ENCODE results near the gene IL17RA. TPM values are rescaled to one million over a fixed set of nuclear protein-coding genes. Genes with fewer than 3 reads are reported as not detected.

Gene IL17RA
- total and polyA plus RNA-seq, 2 of the 4 experiments (the other 2 are of a cell fraction), result 5.2 to 15.3 TPM

DNA sequence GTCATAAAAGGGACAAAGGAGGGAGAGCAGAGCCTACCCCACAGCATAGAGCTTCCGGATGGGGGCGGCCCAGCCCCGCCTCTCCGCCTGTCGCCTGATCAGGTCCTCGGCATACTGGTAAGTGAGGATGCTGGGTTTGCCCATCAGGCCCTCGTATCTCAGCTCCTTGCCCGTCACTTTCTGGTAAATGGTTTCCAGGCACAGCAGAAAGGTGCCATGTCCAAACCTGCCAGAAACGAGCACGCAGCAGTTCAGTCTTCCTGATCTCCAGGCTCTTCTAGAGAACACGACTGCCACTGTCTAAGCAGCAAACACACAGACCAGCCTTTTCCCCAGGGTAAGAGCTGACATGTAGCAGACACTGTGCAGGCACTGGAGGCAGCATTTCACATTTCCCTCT lies 53.7 kb downstream of the IL17RA start:
- no peak overlapping the region for H3K23ac ChIP-seq (ENCODE audit: low read depth, low read length)
- H3K79me1 ChIP-seq (ENCODE audit: low read depth in 1 of 2, low read length in 2 of 2), result no peaks in the 10 kb centered on the region
- no peaks in the 10 kb centered on the region for H3K9me1 ChIP-seq (ENCODE audit: insufficient read depth, low read length)
- H3K27ac ChIP-seq (ENCODE audit: insufficient read depth, low read length), result no peak overlapping the region
- CTCF ChIA-PET, result no interaction called here
- H3K56ac ChIP-seq (ENCODE audit: extremely low read depth, insufficient read depth, low read length), result no peak overlapping the region
- H2AK5ac ChIP-seq (ENCODE audit: low read depth, low read length), result no peak overlapping the region
- no peak overlapping the region for H3K14ac ChIP-seq (replicated peaks; ENCODE audit: low read depth, low read length)
- no peaks in the 10 kb centered on the region for H3K4me1 ChIP-seq (ENCODE audit: control insufficient read depth, insufficient read depth, low read length)
- no peak overlapping the region for H3K4me2 ChIP-seq (ENCODE audit: low read depth, low read length)
- no peak overlapping the region for H4K91ac ChIP-seq (ENCODE audit: insufficient read depth, low read depth, low read length)
- BruUV-seq (replicated peaks), result no TSS peak
- H2AK9ac ChIP-seq (replicated peaks; ENCODE audit: low read depth, low read length, poor library complexity), result no peak overlapping the region
- no peaks in the 10 kb centered on the region for H3K27me3 ChIP-seq (ENCODE audit: control insufficient read depth, insufficient read depth, low read length)
- H3K4ac ChIP-seq (ENCODE audit: low read depth, low read length), result no peak overlapping the region
- H2BK20ac ChIP-seq (ENCODE audit: low read depth, low read length), result no peak overlapping the region
- H4K5ac ChIP-seq (ENCODE audit: low read depth, low read length), result no peak overlapping the region
- dilution Hi-C loops (cut with HindIII; ENCODE audit: low sequenced_read_pairs, unreplicated experiment), result no loop called here
- H3K9me3 ChIP-seq (ENCODE audit: control insufficient read depth, insufficient read depth, low read length), result no peaks in the 10 kb centered on the region
- intact Hi-C loops (cut with micrococcal nuclease), result no loop called here
- TF ChIP-seq POLR2A (IDR thresholded peaks at IDR 0.05; ENCODE audit: low read depth, low read length), result no peak
- TF ChIP-seq NFE2L2 (IDR thresholded peaks at IDR 0.05; ENCODE audit: low read depth, low read length), result no peak
- TF ChIP-seq RFX5 (IDR thresholded peaks at IDR 0.05; ENCODE audit: low read depth, low read length), result no peak
- no peak for TF ChIP-seq MXI1 (IDR thresholded peaks at IDR 0.05; ENCODE audit: borderline replicate concordance, low read depth, low read length)
- TF ChIP-seq, protein P1, sequence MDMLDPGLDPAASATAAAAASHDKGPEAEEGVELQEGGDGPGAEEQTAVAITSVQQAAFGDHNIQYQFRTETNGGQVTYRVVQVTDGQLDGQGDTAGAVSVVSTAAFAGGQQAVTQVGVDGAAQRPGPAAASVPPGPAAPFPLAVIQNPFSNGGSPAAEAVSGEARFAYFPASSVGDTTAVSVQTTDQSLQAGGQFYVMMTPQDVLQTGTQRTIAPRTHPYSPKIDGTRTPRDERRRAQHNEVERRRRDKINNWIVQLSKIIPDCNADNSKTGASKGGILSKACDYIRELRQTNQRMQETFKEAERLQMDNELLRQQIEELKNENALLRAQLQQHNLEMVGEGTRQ (IDR thresholded peaks at IDR 0.05; ENCODE audit: low read depth, low read length), result no peak
- no peak for TF ChIP-seq CEBPB (IDR thresholded peaks at IDR 0.05; ENCODE audit: low read depth, low read length)
- ATAC-seq (ENCODE audit: low read depth), result no peak
- no peak overlapping the region for H2AFZ ChIP-seq (replicated peaks; ENCODE audit: low read length, poor library complexity)
- H3K18ac ChIP-seq (ENCODE audit: low read depth, low read length), result no peak overlapping the region
- no peak overlapping the region for H4K8ac ChIP-seq (ENCODE audit: low read depth in 2 of 2, low read length in 2 of 2)
- no peak overlapping the region for H2BK120ac ChIP-seq (ENCODE audit: low read depth, low read length)
- POLR2A ChIA-PET (ENCODE audit: unreplicated experiment), result no interaction called here
- no peak overlapping the region for H2BK5ac ChIP-seq (ENCODE audit: low read depth, low read length, poor library complexity, severe bottlenecking)
- no peak for DNase-seq
- H4K20me1 ChIP-seq (ENCODE audit: insufficient read depth, low read length), result no peaks in the 10 kb centered on the region; the same call in 1 of the 2 replicates
- no peak overlapping the region for H3K4me3 ChIP-seq (ENCODE audit: insufficient read depth, low read depth, low read length)
- H3K9ac ChIP-seq (ENCODE audit: low read depth, low read length), result no peak overlapping the region
- WGBS, 2 experiments (ENCODE audit: extremely low coverage in 2 of 2, insufficient read length in 1 of 2), result 60% methylated on average over 1 of the region's 11 CpGs; no CpG with 5 or more reads in 1 of the 2 experiments
- H3K36me3 ChIP-seq (ENCODE audit: control insufficient read depth, insufficient read depth, low read length), result peaks cover 31% of the 10 kb centered on the region
- in situ Hi-C loops (cut with MboI; ENCODE audit: low sequenced_read_pairs), result no loop called here
- H2BK15ac ChIP-seq (ENCODE audit: low read depth, low read length), result no peak overlapping the region
